ENCODE measurements around the gene MYLK3.

- TF ChIP-seq CTCF (IDR thresholded peaks at IDR 0.05): no peak
- no peak for TF ChIP-seq POLR2A (IDR thresholded peaks at IDR 0.05)
- no peak for TF ChIP-seq EP300 (IDR thresholded peaks at IDR 0.05)
Observed at GRCh38 chr16:46765050-46765449, 16.9 kb upstream of the MYLK3 start.
